HCEC 1CT (cell line): ENCODE measurements around the gene ERLIN1.

Experiments
- DNase-seq: peaks from one replicate; pipeline ENCODE4 v3.0.0-alpha.2; 2017

Gene ERLIN1

GRCh38 chr10:100168313-100168643 is 17.6 kb downstream of the ERLIN1 start:
- DNase-seq, result no peak

- no peak for DNase-seq
These were observed 18.1 kb downstream of the ERLIN1 start for GRCh38 chr10:100167553-100168312.

GRCh38 chr10:100163704-100164621 is 21.9 kb downstream of the ERLIN1 start:
- peak; percentile 23 for DNase-seq

GRCh38 chr10:100162696-100163095 is 23.1 kb downstream of the ERLIN1 start:
- DNase-seq, result no peak

- no peak for DNase-seq
These were observed 27.6 kb downstream of the ERLIN1 start for GRCh38 chr10:100158044-100158805.

GRCh38 chr10:100157156-100157555 is 28.7 kb downstream of the ERLIN1 start:
- DNase-seq, result no peak

- DNase-seq, result no peak
These were observed 29.9 kb downstream of the ERLIN1 start for GRCh38 chr10:100155936-100156335.

GRCh38 chr10:100154666-100155065 is 31.2 kb downstream of the ERLIN1 start:
- no peak for DNase-seq

GRCh38 chr10:100153239-100153825 is 32.5 kb downstream of the ERLIN1 start:
- DNase-seq, result peak; percentile 5

- no peak for DNase-seq
These were observed 34.0 kb downstream of the ERLIN1 start for GRCh38 chr10:100151723-100152300.

- peak; percentile 63 for DNase-seq
These were observed 37.2 kb downstream of the ERLIN1 start for GRCh38 chr10:100148353-100149211.

GRCh38 chr10:100146875-100147650 is 38.8 kb downstream of the ERLIN1 start:
- peak; percentile 36 for DNase-seq

- no peak for DNase-seq
These were observed 39.4 kb downstream of the ERLIN1 start for GRCh38 chr10:100146398-100146797.

- DNase-seq, result no peak
These were observed 42.1 kb downstream of the ERLIN1 start for GRCh38 chr10:100143756-100144155.

GRCh38 chr10:100141446-100142087 is 44.3 kb downstream of the ERLIN1 start:
- no peak for DNase-seq

- DNase-seq, result no peak
These were observed 45.8 kb downstream of the ERLIN1 start for GRCh38 chr10:100140070-100140469.

- DNase-seq, result no peak
These were observed 46.8 kb downstream of the ERLIN1 start for GRCh38 chr10:100138921-100139496.

- DNase-seq, result no peak
These were observed 50.3 kb downstream of the ERLIN1 start for GRCh38 chr10:100135486-100135885.

GRCh38 chr10:100133801-100134200 is 52.0 kb downstream of the ERLIN1 start:
- DNase-seq, result no peak

- DNase-seq, result no peak
These were observed 53.4 kb downstream of the ERLIN1 start for GRCh38 chr10:100132427-100132826.
